ENCODE measurements around the gene OR4B1. TPM values are rescaled to one million over a fixed set of nuclear protein-coding genes. Genes with fewer than 3 reads are reported as not detected.

The OR4B1 gene
- total RNA-seq, 1 donor from 2014 or later: not detected

- H3K4me3 Mint-ChIP-seq: no peak overlapping the region
Observed at GRCh38 chr11:48170241-48171233, 46.1 kb upstream of the OR4B1 start.

GRCh38 chr11:48172818-48173609, 43.6 kb upstream of the OR4B1 start:
- Mint-ChIP-seq H3K27ac (no peak overlapping the region), H3K4me1 (peaks cover 13% of the 10 kb centered on the region), H3K36me3 (peaks cover 3% of the 10 kb centered on the region), H3K27me3 (ENCODE audit: low read depth) (no peaks in the 10 kb centered on the region), H3K4me3 (peak overlapping the region; percentile 42), H3K9me3 (no peaks in the 10 kb centered on the region)
- DNase-seq (ENCODE audit: low spot score in 2 of 2, unreplicated experiment in 2 of 2): peak; percentile 27 to 74
- peak; percentile 76 for TF ChIP-seq CTCF (IDR thresholded peaks at IDR 0.05; ENCODE audit: unreplicated experiment)

More at GRCh38 chr11:48170241-48171233, 46.1 kb upstream of the OR4B1 start:
- TF ChIP-seq CTCF (IDR thresholded peaks at IDR 0.05; ENCODE audit: unreplicated experiment): no peak
- H3K4me1 Mint-ChIP-seq: peaks cover 13% of the 10 kb centered on the region
- H3K27me3 Mint-ChIP-seq (ENCODE audit: low read depth): no peaks in the 10 kb centered on the region
- peaks cover 14% of the 10 kb centered on the region for H3K36me3 Mint-ChIP-seq
- H3K27ac Mint-ChIP-seq: peak overlapping the region; percentile 56
- no peak for DNase-seq (ENCODE audit: low spot score in 2 of 2, unreplicated experiment in 2 of 2)
- H3K9me3 Mint-ChIP-seq: no peaks in the 10 kb centered on the region

GRCh38 chr11:48177661-48178060, 38.9 kb upstream of the OR4B1 start:
- no peaks in the 10 kb centered on the region for H3K36me3 Mint-ChIP-seq
- no peak for TF ChIP-seq CTCF (IDR thresholded peaks at IDR 0.05; ENCODE audit: unreplicated experiment)
- peaks cover 6% of the 10 kb centered on the region for H3K4me1 Mint-ChIP-seq
- no peaks in the 10 kb centered on the region for H3K27me3 Mint-ChIP-seq (ENCODE audit: low read depth)
- DNase-seq (ENCODE audit: low spot score in 2 of 2, unreplicated experiment in 2 of 2): no peak
- no peak overlapping the region for H3K4me3 Mint-ChIP-seq
- H3K9me3 Mint-ChIP-seq: peaks cover 26% of the 10 kb centered on the region
- no peak overlapping the region for H3K27ac Mint-ChIP-seq

GRCh38 chr11:48180627-48181026, 36.0 kb upstream of the OR4B1 start:
- no peak for TF ChIP-seq CTCF (IDR thresholded peaks at IDR 0.05; ENCODE audit: unreplicated experiment)
- Mint-ChIP-seq H3K4me1 (no peaks in the 10 kb centered on the region), H3K27me3 (ENCODE audit: low read depth) (no peaks in the 10 kb centered on the region), H3K4me3 (no peak overlapping the region), H3K36me3 (no peaks in the 10 kb centered on the region), H3K27ac (no peak overlapping the region), H3K9me3 (peaks cover 39% of the 10 kb centered on the region)
- DNase-seq (ENCODE audit: low spot score in 2 of 2, unreplicated experiment in 2 of 2): no peak

- peaks cover 40% of the 10 kb centered on the region for H3K9me3 Mint-ChIP-seq
- DNase-seq (ENCODE audit: low spot score in 2 of 2, unreplicated experiment in 2 of 2): no peak
- no peaks in the 10 kb centered on the region for H3K4me1 Mint-ChIP-seq
- no peak for TF ChIP-seq CTCF (IDR thresholded peaks at IDR 0.05; ENCODE audit: unreplicated experiment)
- H3K27ac Mint-ChIP-seq: no peak overlapping the region
- H3K27me3 Mint-ChIP-seq (ENCODE audit: low read depth): no peaks in the 10 kb centered on the region
- H3K36me3 Mint-ChIP-seq: no peaks in the 10 kb centered on the region
- no peak overlapping the region for H3K4me3 Mint-ChIP-seq
Observed at GRCh38 chr11:48182860-48183526, 33.6 kb upstream of the OR4B1 start.

Data from mesothelial cell of epicardium (in vitro differentiated cells).